CD4-positive, alpha-beta T cell (primary cell): ENCODE results near the gene NUP160. TPM values are rescaled to one million over a fixed set of nuclear protein-coding genes. Genes with fewer than 3 reads are reported as not detected.

Experiments used
- ATAC-seq: fragments of 200-7000 bp; cut with Tn5 transposase; one replicate; pipeline ENCODE4 v1.10.0; 2022; ENCODE audit warnings: mild to moderate bottlenecking; ENCODE audit not compliant: poor library complexity
- CTCF ChIA-PET: fragments of 350-600 bp; sonication (Branson Sonifier 250); formaldehyde crosslinking; loops from one replicate; lab custom pipeline; 2021; ENCODE audit warnings: antibody characterized with exemption, inconsistent platforms; lab: Charles Lee
- POLR2A ChIA-PET: fragments of 350-600 bp; sonication (Branson Sonifier 250); formaldehyde crosslinking; loops from one replicate; lab custom pipeline; 2021; ENCODE audit warnings: antibody characterized with exemption, inconsistent platforms; lab: Charles Lee
- DNase-seq, 14 experiments: peaks; one replicate each; pipeline ENCODE4 v3.0.0-alpha.2; 2013 to 2020; ENCODE audit warnings: mixed read lengths in 2 of 14
- H3K27ac ChIP-seq, 2 donors: one replicate each; pipeline versions ENCODE4 v1.5.1 to v1.7.0; 2013; ENCODE audit warnings: low read length in 2 of 2, low read depth in 1 of 2, mild to moderate bottlenecking in 1 of 2
- H3K27me3 ChIP-seq, 2 experiments: 1 replicate in 1 of 2; 2 replicates in 1 of 2; pipeline versions ENCODE4 v1.6.1 to v1.7.0; 2013; ENCODE audit warnings: low read length in 2 of 2, control low read depth in 1 of 2, mild to moderate bottlenecking in 1 of 2, moderate library complexity in 1 of 2; ENCODE audit not compliant: insufficient read depth in 2 of 2, control insufficient read depth in 1 of 2
- H3K36me3 ChIP-seq: one replicate; pipeline ENCODE4 v1.6.1; 2013; ENCODE audit warnings: low read length, control low read depth; ENCODE audit not compliant: insufficient read depth
- H3K4me1 ChIP-seq: one replicate; pipeline ENCODE4 v1.6.1; 2013; ENCODE audit warnings: low read length, control low read depth; ENCODE audit not compliant: insufficient read depth
- H3K4me3 ChIP-seq: one replicate; pipeline ENCODE4 v1.5.1; 2013; ENCODE audit warnings: mild to moderate bottlenecking, low read length, moderate library complexity
- H3K9me3 ChIP-seq, 2 experiments: 1 replicate in 1 of 2; 2 replicates in 1 of 2; pipeline versions ENCODE4 v1.6.1 to v1.7.0; 2013; ENCODE audit warnings: low read length in 2 of 2, mild to moderate bottlenecking in 2 of 2, control low read depth in 1 of 2, moderate library complexity in 1 of 2; ENCODE audit not compliant: control insufficient read depth in 1 of 2, insufficient read depth in 1 of 2
- H3K27ac Mint-ChIP-seq: one replicate; pipeline ENCODE4 v1.8.0; 2020; ENCODE audit warnings: mixed read lengths
- H3K27me3 Mint-ChIP-seq: one replicate; pipeline ENCODE4 v1.8.0; 2021; ENCODE audit warnings: mixed read lengths
- H3K36me3 Mint-ChIP-seq: one replicate; pipeline ENCODE4 v1.8.0; 2021; ENCODE audit warnings: low read depth, mixed read lengths
- H3K4me1 Mint-ChIP-seq: one replicate; pipeline ENCODE4 v1.8.0; 2021; ENCODE audit warnings: low read depth, mixed read lengths
- H3K4me3 Mint-ChIP-seq: one replicate; pipeline ENCODE4 v1.8.0; 2020; ENCODE audit warnings: mild to moderate bottlenecking, mixed read lengths
- H3K9me3 Mint-ChIP-seq: one replicate; pipeline ENCODE4 v1.8.0; 2020; ENCODE audit warnings: mixed read lengths
- CTCF ChIP-seq: fragments of 200-600 bp; IDR thresholded peaks from one replicate; pipeline ENCODE4 v1.8.0; 2022; ENCODE audit warnings: antibody characterized with exemption, mild to moderate bottlenecking
- intact Hi-C, 2 experiments: fragments of 100-400 bp; cut with DNase I in 1 of 2; cut with micrococcal nuclease in 1 of 2; formaldehyde crosslinking; loops; one replicate each; pipeline versions ENCODE4 v1.15.1 to v1.9.0; 2023 to 2025; cut with DNase I, micrococcal nuclease
- total RNA-seq, 174 experiments: library from RNA in 2 of 174; stranded (reverse) in 2 of 174; gene quantifications; one replicate each; pipeline ENCODE4 v1.2.3 and lab custom pipeline; 2021 to 2026

Gene NUP160
- total RNA-seq, 2 experiments from 2014 or later, result 41.9 to 47.9 TPM

GRCh38 chr11:47861728-47862127 lies 13.6 kb upstream of the NUP160 start:
- TF ChIP-seq CTCF, result no peak
- Histone ChIP-seq H3K4me1 (peaks cover 41% of the 10 kb centered on the region), H3K27ac (no peak overlapping the region), H3K4me3 (no peak overlapping the region), H3K36me3 (no peaks in the 10 kb centered on the region), H3K9me3 (no peaks in the 10 kb centered on the region), H3K27me3 (no peaks in the 10 kb centered on the region)
- no peaks in the 10 kb centered on the region for H3K27me3 Mint-ChIP-seq
- peak overlapping the region; percentile 45 for H3K27ac Mint-ChIP-seq
- ATAC-seq (no peak), DNase-seq (peak in 1 of 14 experiments; percentile 15)
- H3K9me3 Mint-ChIP-seq, result peaks cover 6% of the 10 kb centered on the region
- ChIA-PET POLR2A (interaction anchor here (0.7 to 1.0 kb wide), 2 partner anchors 14 to 244 kb away, joined by 4 to 5 read pairs; partner anchors contain the start of gene NUP160), CTCF (interaction anchor here (1.1 kb wide), 1 partner anchor 9 kb away, joined by 5 read pairs; no protein-coding TSS in a partner anchor)
- H3K4me1 Mint-ChIP-seq, result peaks cover 61% of the 10 kb centered on the region
- intact Hi-C loops, result loop anchor here (5.0 to 10.0 kb wide), 2 partner anchors 61 to 143 kb away; no protein-coding TSS in a partner anchor
- no peaks in the 10 kb centered on the region for H3K36me3 Mint-ChIP-seq
- no peak overlapping the region for H3K4me3 Mint-ChIP-seq

- ChIA-PET POLR2A (interaction anchor here (1.0 to 1.4 kb wide), 2 partner anchors 13 to 146 kb away, joined by 3 read pairs; partner anchors contain the start of gene NUP160), CTCF (interaction anchor here (1.0 kb wide), 1 partner anchor 10 kb away, joined by 3 read pairs; no protein-coding TSS in a partner anchor)
- Histone ChIP-seq H3K4me3 (no peak overlapping the region), H3K4me1 (peaks cover 41% of the 10 kb centered on the region), H3K27ac (no peak overlapping the region), H3K9me3 (no peaks in the 10 kb centered on the region), H3K27me3 (no peaks in the 10 kb centered on the region), H3K36me3 (no peaks in the 10 kb centered on the region)
- peaks cover 61% of the 10 kb centered on the region for H3K4me1 Mint-ChIP-seq
- H3K27ac Mint-ChIP-seq, result no peak overlapping the region
- intact Hi-C loops, result loop anchor here (5.0 to 10.0 kb wide), 2 partner anchors 62 to 144 kb away; no protein-coding TSS in a partner anchor
- ATAC-seq, result no peak
- no peaks in the 10 kb centered on the region for H3K36me3 Mint-ChIP-seq
- H3K4me3 Mint-ChIP-seq, result no peak overlapping the region
- DNase-seq, result no peak
- peaks cover 6% of the 10 kb centered on the region for H3K9me3 Mint-ChIP-seq
- H3K27me3 Mint-ChIP-seq, result no peaks in the 10 kb centered on the region
- no peak for TF ChIP-seq CTCF
Measured at GRCh38 chr11:47860536-47860935, 12.4 kb upstream of the NUP160 start.

- H3K36me3 Mint-ChIP-seq, result no peaks in the 10 kb centered on the region
Measured at GRCh38 chr11:47857892-47858543, 9.9 kb upstream of the NUP160 start.

More at GRCh38 chr11:47857892-47858543, 9.9 kb upstream of the NUP160 start:
- Histone ChIP-seq H3K36me3 (no peaks in the 10 kb centered on the region), H3K4me1 (peaks cover 39% of the 10 kb centered on the region), H3K9me3 (no peaks in the 10 kb centered on the region), H3K4me3 (no peak overlapping the region), H3K27me3 (no peaks in the 10 kb centered on the region), H3K27ac (no peak overlapping the region)
- Mint-ChIP-seq H3K27ac (no peak overlapping the region), H3K4me1 (peaks cover 47% of the 10 kb centered on the region), H3K9me3 (no peaks in the 10 kb centered on the region), H3K27me3 (no peaks in the 10 kb centered on the region), H3K4me3 (no peak overlapping the region)
- no peak for TF ChIP-seq CTCF
- no peak for DNase-seq
- intact Hi-C loops, result loop anchor here in 1 of 2 experiments (5.0 kb wide), 1 partner anchor 249 kb away; no protein-coding TSS in a partner anchor
- ChIA-PET POLR2A (no interaction called here), CTCF (no interaction called here)
- no peak for ATAC-seq
